HG03442 (cell line): ENCODE results near the gene SRRM2.

Source experiments
- ATAC-seq: cut with Tn5 transposase; IDR thresholded peaks from one replicate; pipeline ENCODE4 v1.9.1; 2021; ENCODE audit warnings: mild to moderate bottlenecking, moderate library complexity; ENCODE audit not compliant: unreplicated experiment

Gene SRRM2

DNA sequence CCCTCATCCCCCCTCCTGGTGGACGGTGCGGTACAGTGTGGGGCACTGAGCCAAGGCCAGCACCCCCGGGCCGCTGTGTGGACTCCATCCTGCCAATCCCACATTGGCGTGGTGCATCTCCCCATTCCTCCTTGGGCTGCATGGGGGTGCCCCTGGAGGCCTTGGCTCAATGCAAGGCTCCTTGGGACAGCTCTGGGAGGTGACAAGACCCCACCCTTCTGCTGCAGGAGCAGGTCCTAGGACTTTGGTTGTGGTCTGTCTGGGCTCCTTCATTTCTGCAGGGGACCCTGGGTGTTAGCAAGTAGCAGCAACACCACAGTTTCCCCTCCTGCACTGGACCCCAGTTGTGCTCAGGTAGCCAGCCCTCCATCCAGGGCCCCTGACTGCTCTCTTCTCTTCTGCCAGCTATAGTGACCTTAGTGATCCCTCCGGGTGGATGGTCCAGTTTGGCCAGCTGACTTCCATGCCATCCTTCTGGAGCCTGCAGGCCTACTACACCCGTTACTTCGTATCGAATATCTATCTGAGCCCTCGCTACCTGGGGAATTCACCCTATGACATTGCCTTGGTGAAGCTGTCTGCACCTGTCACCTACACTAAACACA lies 65.9 kb downstream of the SRRM2 start:
- ATAC-seq = no peak

DNA sequence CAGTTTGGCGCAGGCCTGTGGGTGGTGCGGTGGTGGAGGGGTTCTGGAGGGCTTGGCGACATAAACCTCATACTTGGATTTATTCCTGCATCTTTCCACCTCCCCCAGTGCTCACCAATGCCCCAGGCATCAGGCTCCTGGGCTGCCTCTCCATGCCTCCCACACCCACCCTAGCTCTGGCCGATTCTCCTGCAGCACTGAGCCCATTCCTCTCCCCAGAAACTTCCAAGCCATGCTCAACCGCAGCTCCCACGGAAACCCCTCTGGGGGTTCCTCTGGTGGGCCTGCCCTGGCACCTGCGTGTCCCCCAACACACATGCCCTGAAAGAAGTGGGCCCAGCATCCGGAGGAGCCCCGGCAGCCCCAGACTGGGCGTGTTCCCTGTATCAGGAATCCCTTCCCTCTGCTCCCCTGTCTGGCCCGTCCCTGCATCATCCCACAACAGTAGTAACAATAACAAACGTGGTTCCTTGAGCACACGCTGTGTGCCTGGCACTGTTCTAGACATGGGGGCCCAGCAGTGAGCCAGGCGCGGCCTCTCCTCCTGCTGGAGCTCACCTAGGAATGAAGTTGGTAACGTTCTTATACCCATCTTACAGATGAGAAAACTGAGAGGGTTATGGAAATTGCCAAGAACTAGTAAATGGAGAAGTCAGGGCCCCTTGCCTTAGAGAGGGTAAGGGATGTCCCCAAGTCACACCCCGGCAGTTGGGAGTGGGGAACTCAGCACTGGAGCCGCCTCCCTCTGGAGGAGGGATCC lies 66.9 kb downstream of the SRRM2 start:
- ATAC-seq = no peak

DNA sequence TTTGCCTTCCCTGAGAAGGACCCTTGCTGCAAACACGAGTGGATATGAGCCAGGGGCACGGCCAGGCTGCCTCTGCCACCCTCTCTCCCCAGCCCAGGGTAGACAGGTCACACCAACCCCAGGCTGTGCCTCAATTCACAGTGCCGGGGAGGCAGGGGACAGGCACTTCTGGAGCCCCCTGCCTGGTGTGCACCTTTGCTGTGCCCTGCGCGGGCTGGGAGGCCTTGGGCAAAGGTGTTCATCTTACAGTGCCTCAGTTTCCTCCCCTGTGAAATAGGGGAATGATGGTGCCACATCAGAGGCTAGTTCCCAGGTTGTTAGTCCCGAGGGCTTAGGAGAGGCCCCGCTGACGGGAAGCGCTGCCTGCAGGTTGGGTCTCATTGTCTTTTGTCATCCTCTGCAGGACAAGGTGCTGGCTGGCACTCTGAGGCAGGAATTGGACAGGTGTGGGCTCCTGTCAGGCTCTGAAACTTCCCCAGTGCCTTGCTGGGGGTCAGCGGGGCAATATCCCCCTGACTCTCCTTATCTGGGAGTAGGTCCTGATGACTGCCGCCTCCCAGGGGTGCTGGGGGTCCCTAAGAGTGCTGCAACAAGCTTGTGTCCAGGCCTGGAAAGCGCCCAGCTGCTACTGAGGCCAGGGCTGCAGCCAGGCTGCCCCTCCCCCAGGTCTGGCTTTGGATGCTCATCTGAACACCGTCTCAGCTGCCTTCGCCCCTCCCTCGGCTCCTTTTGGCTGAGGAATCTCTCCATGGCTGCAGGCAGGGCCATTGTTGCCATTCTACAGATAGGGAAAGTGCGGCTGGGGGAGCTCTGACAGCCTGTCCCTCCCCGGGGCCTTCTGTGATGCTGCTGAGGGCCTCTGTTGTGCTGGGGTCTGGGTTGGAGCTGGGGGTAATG lies 67.7 kb downstream of the SRRM2 start:
- no peak for ATAC-seq
